ENCODE data around the gene VAV3. TPM values are rescaled to one million over a fixed set of nuclear protein-coding genes. Genes with fewer than 3 reads are reported as not detected.

Gene VAV3
- total and polyA plus RNA-seq, 9 of the 15 experiments (the other 6 are each of a cell fraction or from before 2014, with no cell fraction given) = not detected

DNA sequence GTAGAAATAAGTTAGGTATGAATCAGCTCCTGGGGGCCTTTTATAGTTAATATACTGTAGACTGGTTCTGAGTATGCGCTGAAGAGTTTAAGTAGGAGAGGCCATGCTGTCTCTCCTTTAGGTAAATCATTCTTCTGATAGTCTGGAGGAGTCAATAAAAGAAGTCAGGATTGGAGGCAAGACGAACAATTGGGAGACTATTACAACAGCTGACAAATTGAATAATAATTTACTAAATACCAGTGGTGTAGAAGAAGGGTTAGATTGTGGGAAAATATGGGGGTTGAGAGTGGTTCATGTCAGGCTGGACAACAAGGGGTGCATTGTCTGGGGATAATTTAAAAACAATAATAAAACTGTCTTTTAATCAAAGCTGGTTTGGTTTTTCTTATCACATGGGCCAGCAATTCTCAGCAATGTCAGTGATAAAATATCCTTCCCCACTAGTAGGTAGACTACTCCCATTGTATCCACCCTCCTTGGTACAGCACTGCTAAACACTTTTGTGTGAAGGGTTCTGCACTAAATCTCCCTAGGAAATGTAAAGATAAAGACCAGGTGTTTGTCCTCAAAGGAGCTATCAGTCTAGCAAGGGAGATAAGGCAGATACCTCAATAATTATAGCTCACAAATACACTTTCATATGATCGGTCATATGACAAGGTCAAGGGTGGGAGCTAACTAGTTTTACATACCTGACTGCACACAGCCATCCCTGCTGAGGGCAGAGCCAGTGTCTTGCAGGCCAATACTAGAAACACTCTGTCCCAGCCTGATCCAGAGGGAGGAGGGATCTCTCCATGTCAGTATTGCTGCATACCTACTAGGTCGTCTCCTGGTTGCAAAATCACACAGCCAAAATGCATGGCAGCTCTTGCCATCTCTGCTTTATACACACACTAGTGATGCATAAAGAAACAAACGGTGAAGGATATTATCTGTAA is 299.7 kb downstream of the VAV3 start:
- no TSS peak for BruUV-seq (replicated peaks)
- ChIA-PET CTCF (ENCODE audit: low intra/inter-chr PET ratio) (no interaction called here), POLR2A (interaction anchor here (1.0 kb wide), 1 partner anchor 63 kb away, joined by 3 read pairs; no protein-coding TSS in a partner anchor)
- Histone ChIP-seq H2AFZ (ENCODE audit: low read depth, low read length) (no peak overlapping the region), H3K9ac (ENCODE audit: insufficient read depth in 1 of 2, low read depth in 2 of 2, low read length in 2 of 2) (no peak overlapping the region), H3K36me3 (ENCODE audit: control insufficient read depth, insufficient read depth, low read length) (no peaks in the 10 kb centered on the region), H3K27ac (ENCODE audit: extremely low read depth, low read depth, low read length) (no peak overlapping the region), H3K27me3 (ENCODE audit: control insufficient read depth in 2 of 2, insufficient read depth in 2 of 2, low read length in 2 of 2) (no peaks in the 10 kb centered on the region), H3K4me1 (replicated peaks in 1 of 2; ENCODE audit: control insufficient read depth in 2 of 2, insufficient read depth in 2 of 2, low read length in 2 of 2) (no peaks in the 10 kb centered on the region), H3K4me2 (ENCODE audit: insufficient read depth, low read length) (no peak overlapping the region), H3K9me3 (replicated peaks; ENCODE audit: control insufficient read depth, insufficient read depth, low read depth, low read length) (no peaks in the 10 kb centered on the region), H3K79me2 (ENCODE audit: control insufficient read depth, insufficient read depth, low read length) (no peaks in the 10 kb centered on the region), H4K20me1 (replicated peaks; ENCODE audit: control insufficient read depth, insufficient read depth, low read length) (no peaks in the 10 kb centered on the region), H3K4me3 (no peak overlapping the region), H3K9me1 (ENCODE audit: control insufficient read depth, insufficient read depth, low read length) (no peaks in the 10 kb centered on the region)
- TF ChIP-seq NR2F6 (CRISPR knock-in tag; IDR thresholded peaks at IDR 0.05) = no peak
- no peak for TF ChIP-seq NFRKB (IDR thresholded peaks at IDR 0.05; ENCODE audit: low read depth)
- no peak for TF ChIP-seq RB1 (IDR thresholded peaks at IDR 0.05; ENCODE audit: low read depth)
- no peak for TF ChIP-seq ZNF507 (tag; conservative IDR thresholded peaks at IDR 0.05)
- TF ChIP-seq ZNF174 (CRISPR knock-in tag; IDR thresholded peaks at IDR 0.05) = no peak
- TF ChIP-seq, protein P1, sequence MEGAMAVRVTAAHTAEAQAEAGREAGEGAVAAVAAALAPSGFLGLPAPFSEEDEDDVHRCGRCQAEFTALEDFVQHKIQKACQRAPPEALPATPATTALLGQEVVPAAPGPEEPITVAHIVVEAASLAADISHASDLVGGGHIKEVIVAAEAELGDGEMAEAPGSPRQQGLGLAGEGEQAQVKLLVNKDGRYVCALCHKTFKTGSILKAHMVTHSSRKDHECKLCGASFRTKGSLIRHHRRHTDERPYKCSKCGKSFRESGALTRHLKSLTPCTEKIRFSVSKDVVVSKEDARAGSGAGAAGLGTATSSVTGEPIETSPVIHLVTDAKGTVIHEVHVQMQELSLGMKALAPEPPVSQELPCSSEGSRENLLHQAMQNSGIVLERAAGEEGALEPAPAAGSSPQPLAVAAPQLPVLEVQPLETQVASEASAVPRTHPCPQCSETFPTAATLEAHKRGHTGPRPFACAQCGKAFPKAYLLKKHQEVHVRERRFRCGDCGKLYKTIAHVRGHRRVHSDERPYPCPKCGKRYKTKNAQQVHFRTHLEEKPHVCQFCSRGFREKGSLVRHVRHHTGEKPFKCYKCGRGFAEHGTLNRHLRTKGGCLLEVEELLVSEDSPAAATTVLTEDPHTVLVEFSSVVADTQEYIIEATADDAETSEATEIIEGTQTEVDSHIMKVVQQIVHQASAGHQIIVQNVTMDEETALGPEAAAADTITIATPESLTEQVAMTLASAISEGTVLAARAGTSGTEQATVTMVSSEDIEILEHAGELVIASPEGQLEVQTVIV (CRISPR knock-in tag; IDR thresholded peaks at IDR 0.05; ENCODE audit: borderline replicate concordance) = no peak
- intact Hi-C loops (cut with micrococcal nuclease) = no loop called here
- DNase-seq (ENCODE audit: extremely low read depth in 1 of 4, low spot score in 3 of 4) (no peak), FAIRE-seq (no peak), ATAC-seq (no peak)
- in situ Hi-C loops (cut with MboI) = no loop called here
- WGBS (ENCODE audit: insufficient coverage, low coverage, missing lambda C conversion rate) = 0% methylated on average over 5 of the region's 5 CpGs
